ENCODE results near the gene ZNHIT1. TPM values are rescaled to one million over a fixed set of nuclear protein-coding genes. Genes with fewer than 3 reads are reported as not detected.

ZNHIT1 gene
- total RNA-seq, 2 donors from 2014 or later, result 57.6 to 57.8 TPM

DNA sequence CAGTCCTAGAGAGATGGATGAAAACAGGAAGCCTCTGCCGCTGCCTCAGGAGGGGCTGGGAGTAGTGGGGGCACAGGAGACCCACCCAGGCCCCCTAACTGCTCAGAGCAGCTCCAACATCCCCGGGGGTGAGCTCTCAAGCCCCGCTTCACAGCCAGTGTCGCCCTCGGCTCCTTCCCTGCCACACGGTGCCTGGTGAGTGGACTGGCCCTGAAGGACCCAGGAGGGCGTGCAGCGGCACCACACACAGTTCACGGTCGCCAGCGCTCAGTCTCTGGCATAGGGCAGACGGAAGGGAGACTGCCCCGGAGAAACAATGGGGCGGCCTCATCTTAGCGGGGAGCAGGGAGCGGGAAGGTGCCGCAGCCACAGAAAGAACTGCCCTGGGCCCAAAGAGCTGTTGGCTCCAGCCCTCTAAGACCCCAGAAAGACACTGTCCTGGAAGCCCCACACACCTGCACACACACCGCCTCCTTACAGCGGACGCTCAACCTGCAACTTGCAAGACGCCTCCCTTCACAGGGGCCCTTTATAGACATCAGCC lies 18.4 kb downstream of the ZNHIT1 start:
- DNase-seq (ENCODE audit: low spot score) (no peak), ATAC-seq (no peak)
- Mint-ChIP-seq H3K4me3 (no peak overlapping the region), H3K9me3 (no peaks in the 10 kb centered on the region), H3K27me3 (no peaks in the 10 kb centered on the region), H3K36me3 (no peaks in the 10 kb centered on the region), H3K27ac (no peak overlapping the region), H3K4me1 (ENCODE audit: low read depth in 2 of 2) (no peaks in the 10 kb centered on the region)

DNA sequence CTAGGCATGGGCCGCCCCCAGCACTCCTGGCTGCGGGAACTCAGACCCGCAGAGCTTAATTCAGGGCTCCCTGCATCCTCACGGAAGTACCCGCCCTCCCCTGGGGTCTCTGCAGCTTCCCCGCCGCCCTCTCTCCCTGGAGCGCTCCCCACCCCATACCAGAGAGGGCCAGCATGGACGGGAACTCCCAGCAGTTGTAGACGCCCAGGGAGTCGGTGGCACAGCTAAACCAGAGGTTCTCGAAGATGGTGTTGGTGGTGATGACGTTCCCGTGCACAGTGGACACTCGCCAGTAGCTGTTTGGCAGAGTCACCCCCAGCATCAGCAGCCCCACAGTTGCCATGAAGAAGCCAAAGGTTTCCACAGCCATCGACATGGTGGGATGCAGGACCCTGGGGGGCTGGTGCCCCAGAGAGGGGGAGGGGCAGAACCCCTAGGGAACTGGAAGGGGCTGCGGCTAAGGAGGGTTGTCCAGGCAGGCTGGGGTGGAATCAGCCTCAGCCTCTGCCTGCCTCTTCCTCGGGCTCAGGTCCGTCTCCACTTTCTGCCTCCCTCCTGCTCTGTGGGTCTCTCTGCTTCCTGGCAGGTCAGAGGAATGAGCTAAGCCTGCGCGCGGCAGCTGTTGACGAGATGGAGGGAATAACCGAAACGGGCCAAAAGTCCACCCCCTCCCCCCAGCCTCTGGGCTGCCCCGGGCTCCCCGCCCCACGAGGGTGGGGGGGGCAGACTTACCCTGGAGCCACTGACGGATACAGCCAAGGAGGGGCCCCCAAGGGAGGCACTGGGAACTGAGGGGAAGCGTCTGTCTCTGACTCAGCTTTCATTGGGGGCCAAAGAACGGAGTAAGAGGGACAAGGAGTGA lies 19.5 kb downstream of the ZNHIT1 start, which contains the start of gene CLDN15:
TSS of gene CLDN15 (minus strand) at position 597 of the 862 bp plus-strand sequence. CDS start at position 376, 221 bp downstream.
- Mint-ChIP-seq H3K27me3 (no peaks in the 10 kb centered on the region), H3K27ac (no peak within 1 kb of the TSS), H3K4me1 (ENCODE audit: low read depth in 2 of 2) (no peaks in the 10 kb centered on the region), H3K36me3 (no peaks in the 10 kb centered on the region), H3K4me3 (no peak within 1 kb of the TSS), H3K9me3 (no peaks in the 10 kb centered on the region)
- DNase-seq (ENCODE audit: low spot score) (no peak), ATAC-seq (no peak)

DNA sequence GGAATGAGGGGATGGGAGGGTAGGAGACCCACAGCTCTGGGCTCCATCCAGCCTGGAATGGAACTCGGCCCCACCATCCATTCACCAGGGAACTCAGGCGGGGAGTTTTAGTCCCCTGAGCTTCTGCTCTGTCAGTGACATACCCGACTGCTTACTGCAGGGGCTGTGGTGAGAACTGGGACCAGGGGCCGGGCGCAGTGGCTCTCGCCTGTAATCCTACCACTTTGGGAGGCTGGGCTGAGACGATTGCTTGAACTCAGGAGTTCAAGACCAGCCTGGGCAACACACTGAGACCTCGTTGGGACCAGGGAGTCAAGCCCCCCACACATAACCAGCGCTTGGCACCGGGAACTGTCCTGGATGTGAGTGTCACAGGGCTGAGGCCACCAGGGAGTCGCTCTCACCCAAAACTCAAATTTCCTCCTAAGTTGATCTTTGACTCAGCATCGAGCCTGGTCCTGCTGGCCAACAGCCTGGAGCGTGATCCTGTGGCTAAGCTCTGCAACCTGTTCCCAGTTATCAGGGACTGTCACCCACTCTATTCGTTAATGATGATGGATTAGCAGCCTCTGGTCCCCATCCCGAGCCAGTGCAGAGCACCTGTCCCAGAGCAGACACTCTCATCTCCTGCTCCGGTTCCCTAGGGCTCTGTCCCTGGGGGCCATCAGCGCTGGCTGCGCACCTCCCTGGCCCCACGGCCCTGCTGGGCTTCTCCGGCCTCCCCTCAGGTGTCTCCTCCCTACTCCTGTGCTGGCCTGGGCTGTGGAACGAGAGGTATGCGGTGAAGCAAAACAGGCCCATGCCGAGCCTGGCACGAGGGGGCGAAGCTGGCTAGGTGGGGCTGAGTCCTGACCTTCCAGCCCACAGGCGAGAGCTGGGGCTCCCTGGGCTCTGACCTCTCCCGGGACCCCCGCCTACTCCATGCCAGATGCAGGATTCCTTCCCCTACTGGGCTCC lies 20.5 kb downstream of the ZNHIT1 start:
- no peaks in the 10 kb centered on the region for H3K9me3 Mint-ChIP-seq
- H3K27ac Mint-ChIP-seq, result no peak overlapping the region
- H3K4me1 Mint-ChIP-seq (ENCODE audit: low read depth in 2 of 2), result peaks cover 1% of the 10 kb centered on the region in 2 donors
- DNase-seq (ENCODE audit: low spot score) (no peak), ATAC-seq (no peak)
- no peaks in the 10 kb centered on the region for H3K36me3 Mint-ChIP-seq
- H3K4me3 Mint-ChIP-seq, result no peak overlapping the region
- H3K27me3 Mint-ChIP-seq, result no peaks in the 10 kb centered on the region

DNA sequence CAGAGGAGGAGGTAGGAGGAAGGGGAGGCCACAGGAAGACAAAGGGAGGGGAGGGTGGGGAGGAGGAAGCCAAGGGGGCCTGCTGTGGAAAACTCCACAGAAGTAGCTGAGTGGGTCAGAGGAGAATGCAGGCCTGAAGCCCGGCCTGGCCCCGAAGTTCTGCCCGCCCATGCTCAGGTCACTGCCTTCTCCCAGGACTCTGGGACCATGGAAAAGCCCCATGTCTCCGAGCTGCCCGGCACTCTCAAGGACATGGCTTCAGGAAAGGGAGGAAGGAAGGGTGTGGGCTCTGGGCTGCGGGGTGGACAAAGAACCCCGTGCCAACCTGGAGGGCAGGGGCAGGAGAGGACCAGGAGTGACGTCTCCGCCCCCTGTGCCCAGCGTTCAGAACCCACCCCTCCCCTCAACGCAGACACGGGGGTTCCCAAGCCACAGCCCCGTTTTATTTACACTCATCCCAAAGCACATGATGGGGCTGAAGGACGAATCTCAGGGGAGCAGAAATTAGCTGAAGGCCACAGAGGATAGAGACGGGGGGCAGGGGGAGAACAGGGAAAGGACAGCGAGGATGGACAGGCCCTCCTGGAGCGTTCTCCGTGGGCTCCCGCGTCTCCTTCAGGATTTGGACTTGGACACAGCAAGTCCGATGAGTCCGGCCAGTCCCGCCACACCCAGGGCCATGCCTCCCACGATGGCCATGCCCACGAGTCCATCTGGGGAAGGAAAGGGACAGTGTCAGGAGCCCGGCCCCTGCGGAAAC lies 21.4 kb downstream of the ZNHIT1 start:
- peak; percentile 61 for DNase-seq (ENCODE audit: low spot score)
- H3K9me3 Mint-ChIP-seq, result no peaks in the 10 kb centered on the region
- H3K36me3 Mint-ChIP-seq, result no peaks in the 10 kb centered on the region
- ATAC-seq, result no peak
- no peaks in the 10 kb centered on the region for H3K27me3 Mint-ChIP-seq
- peaks cover 6 to 7% of the 10 kb centered on the region in 2 donors for H3K4me1 Mint-ChIP-seq (ENCODE audit: low read depth in 2 of 2)
- no peak overlapping the region for H3K27ac Mint-ChIP-seq
- no peak overlapping the region for H3K4me3 Mint-ChIP-seq

DNA sequence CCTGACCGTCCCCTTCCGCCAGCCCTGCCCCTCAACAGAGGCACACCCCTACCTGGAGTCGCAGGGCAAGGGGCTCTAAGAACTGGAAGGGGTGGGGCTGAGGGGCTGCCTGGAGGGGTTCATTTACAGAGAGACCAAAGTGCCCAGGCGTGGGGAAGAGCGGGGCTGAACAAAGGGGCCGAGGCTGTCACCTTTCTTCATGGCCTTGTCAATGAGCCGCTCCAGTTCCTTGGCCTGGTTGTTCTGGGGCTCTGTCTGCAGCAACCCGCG lies 21.9 kb downstream of the ZNHIT1 start:
- Mint-ChIP-seq H3K4me1 (ENCODE audit: low read depth in 2 of 2) (peaks cover 9 to 11% of the 10 kb centered on the region in 2 donors), H3K4me3 (no peak overlapping the region), H3K27me3 (no peaks in the 10 kb centered on the region), H3K27ac (no peak overlapping the region), H3K9me3 (no peaks in the 10 kb centered on the region), H3K36me3 (no peaks in the 10 kb centered on the region)
- ATAC-seq (no peak), DNase-seq (ENCODE audit: low spot score) (no peak)

DNA sequence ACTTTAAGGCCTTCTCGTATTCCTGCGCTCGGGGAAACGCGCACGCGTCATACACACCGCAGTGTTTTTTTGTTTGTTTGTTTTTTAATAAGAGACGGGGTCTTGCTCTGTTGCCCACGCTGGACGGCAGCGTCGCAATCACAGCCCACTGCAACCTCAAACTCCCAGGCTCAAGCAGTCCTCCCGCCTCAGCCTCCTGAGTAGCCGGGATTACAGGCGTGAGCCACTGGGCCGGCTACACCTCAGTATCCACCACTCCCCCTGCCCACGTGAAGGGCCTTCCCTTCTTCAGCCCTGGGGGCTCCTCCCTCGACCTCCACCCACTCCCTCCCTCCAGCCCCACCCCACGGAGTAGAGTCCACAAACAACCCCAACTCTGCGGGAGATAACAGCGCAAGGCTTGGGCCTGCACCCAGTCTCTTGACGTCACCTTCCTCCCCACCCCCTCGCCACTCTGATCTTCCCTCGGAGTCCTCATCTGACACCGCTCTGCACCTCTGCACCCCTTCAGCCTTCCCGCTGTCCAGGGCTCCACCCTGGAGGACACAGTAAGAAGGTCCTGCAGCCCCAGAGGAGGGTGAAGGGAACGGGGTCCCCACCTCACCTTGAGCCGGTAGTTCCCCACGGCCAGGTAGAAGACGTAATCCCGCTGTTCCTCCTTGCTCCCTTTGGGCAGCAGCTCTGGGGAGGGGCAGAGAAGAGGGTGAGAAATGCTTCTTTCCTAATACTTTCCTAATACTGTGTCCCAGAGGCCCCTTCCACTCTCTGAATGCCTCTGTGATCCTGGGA lies 22.5 kb downstream of the ZNHIT1 start:
- Mint-ChIP-seq H3K36me3 (no peaks in the 10 kb centered on the region), H3K27ac (no peak overlapping the region), H3K27me3 (no peaks in the 10 kb centered on the region), H3K4me1 (ENCODE audit: low read depth in 2 of 2) (peaks cover 14 to 17% of the 10 kb centered on the region in 2 donors), H3K4me3 (no peak overlapping the region), H3K9me3 (no peaks in the 10 kb centered on the region)
- DNase-seq (ENCODE audit: low spot score) (peak; percentile 10), ATAC-seq (no peak)

DNA sequence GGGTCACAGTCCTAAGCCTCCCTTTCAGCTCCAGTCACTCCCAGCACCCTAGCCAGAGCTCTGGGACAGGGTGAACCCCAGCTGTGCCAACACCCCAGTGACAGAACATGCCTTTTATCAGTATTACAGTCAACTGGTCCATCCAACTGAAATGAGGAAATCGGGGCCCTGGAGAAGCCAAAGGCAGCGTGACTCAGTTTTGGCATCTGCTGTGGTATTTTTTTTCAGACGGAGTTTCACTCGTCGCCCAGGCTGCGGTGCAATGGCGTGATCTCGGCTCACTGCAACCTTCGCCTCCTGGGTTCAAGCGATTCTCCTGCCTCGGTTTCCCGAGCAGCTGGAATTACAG lies 23.0 kb downstream of the ZNHIT1 start:
- peaks cover 14 to 21% of the 10 kb centered on the region in 2 donors for H3K4me1 Mint-ChIP-seq (ENCODE audit: low read depth in 2 of 2)
- no peaks in the 10 kb centered on the region for H3K36me3 Mint-ChIP-seq
- ATAC-seq (no peak), DNase-seq (ENCODE audit: low spot score) (no peak)
- no peaks in the 10 kb centered on the region for H3K27me3 Mint-ChIP-seq
- H3K9me3 Mint-ChIP-seq, result no peaks in the 10 kb centered on the region
- H3K4me3 Mint-ChIP-seq, result no peak overlapping the region
- no peak overlapping the region for H3K27ac Mint-ChIP-seq

DNA sequence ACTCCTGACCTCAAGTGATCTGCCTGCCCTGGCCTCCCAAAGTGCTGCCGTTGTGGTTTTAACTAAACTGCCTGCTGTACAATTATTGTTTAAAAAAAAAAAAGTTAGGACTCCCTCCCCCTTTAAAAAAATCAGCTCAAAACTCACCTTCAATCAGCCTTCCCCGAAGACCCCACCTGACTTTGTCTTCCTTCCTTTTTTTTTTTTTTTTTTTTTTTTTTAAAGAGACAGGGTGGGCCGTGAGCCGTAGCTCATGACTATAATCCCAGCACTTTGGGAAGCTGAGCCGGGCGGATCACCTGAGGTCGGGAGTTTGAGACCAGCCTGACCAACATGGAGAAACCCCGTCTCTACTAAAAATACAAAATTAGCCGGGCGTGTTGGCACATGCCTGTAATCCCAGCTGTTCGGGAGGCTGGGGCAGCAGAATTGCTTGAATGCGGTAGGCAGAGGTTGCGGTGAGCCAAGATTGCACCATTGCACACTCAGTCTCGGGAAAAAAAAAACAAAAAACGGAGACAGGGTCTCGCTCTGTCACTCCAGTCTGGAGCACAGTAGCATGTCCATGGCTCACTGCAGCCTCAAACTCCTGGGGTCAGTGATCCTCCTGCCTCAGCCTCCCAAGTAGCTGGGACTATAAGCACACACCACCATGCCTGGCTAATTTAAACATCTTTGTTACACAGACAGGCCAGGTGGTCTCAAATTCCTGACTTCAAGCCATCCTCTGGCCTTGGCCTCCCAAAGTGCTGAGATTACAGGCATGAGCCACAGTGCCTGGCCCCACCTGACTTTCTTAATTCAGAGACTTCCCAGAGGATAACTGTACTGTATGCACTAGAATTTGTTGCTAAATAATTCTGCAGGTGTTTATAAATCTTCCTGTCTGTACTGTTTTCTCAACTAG lies 23.7 kb downstream of the ZNHIT1 start:
- Mint-ChIP-seq H3K4me3 (no peak overlapping the region), H3K9me3 (no peaks in the 10 kb centered on the region), H3K27ac (no peak overlapping the region), H3K27me3 (no peaks in the 10 kb centered on the region), H3K36me3 (no peaks in the 10 kb centered on the region), H3K4me1 (ENCODE audit: low read depth in 2 of 2) (peaks cover 14 to 21% of the 10 kb centered on the region in 2 donors)
- no peak for ATAC-seq
- no peak for DNase-seq (ENCODE audit: low spot score)

DNA sequence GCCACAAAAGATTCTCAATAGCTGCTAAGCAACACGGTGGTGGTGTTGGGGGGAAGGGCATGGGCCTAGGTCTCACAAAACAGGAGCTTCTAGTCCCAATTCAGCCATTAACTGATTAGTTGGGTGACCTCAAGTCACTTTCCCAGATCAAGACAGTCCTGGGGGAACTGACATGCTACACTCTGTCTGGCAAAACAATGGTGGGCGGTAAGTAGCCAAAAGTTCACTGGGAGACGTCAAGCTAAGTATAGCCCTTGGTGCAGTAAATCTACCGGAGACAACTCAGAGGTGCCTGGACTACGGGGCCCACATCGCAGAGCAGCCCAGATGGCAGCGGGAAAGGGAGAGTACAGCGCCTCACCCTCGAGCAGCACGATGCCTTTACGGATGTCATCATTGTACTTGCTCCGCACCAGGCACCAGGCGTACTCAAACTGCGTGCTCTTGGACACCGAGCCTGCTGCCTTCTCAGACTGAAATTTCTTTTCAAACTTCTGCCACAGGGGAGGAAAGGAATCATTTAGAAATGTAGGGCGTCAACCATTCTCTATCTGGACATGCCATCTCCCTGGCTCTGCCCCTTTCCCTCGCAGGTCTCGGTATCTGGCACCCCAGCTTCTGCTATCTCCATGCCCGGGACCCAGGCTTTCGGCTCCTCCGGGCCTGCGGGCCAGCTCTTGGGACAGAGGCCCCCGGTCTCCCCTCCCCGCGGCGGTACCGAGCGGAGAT lies 25.8 kb downstream of the ZNHIT1 start:
- Mint-ChIP-seq H3K27me3 (no peaks in the 10 kb centered on the region), H3K27ac (peak overlapping the region; percentile 91 to 92), H3K4me3 (peak overlapping the region; percentile 98), H3K36me3 (peaks cover 5% of the 10 kb centered on the region), H3K9me3 (no peaks in the 10 kb centered on the region), H3K4me1 (ENCODE audit: low read depth in 2 of 2) (peaks cover 20 to 26% of the 10 kb centered on the region in 2 donors)
- DNase-seq (ENCODE audit: low spot score) (no peak), ATAC-seq (no peak)

DNA sequence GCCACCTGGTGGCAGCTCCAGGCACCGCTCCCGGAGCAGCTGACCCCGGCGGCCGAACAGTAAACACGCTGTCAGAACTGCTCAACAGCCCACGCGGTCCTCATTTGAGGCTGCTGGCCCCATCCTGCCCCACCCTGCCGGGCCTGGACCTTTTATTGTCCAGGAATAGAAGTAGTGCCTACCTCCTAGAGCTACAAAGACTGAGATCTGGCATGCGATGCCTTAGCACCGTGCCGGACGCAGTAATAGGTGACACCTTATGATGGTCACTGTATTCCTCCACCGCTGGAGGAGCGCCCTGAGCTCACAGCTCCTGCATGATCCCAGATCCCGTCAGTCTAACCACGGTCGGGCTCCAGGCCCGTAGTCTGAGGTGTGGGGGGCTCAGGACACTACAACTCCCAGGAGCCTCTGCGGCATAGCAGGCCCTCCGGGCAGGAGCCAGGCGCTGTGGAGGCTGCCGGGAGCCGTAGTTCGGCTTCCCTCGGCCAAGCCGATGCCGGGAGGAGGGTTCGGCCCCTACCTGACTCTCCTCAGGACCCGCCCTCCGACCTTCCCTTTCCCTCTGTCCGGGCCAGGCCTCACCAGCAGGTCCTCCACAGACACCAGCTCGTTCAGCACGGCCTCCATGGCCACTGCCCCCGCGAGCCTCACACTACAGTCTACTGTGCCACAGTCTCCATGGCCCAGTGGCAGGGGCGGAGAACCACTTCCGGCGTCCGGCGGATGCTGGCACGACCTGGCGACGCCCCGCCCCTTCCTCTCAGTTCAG lies 26.6 kb downstream of the ZNHIT1 start, which contains the start of gene FIS1:
TSS of gene FIS1 (minus strand) at position 707 of the 772 bp plus-strand sequence. CDS start at position 630, 77 bp downstream.
- peak; percentile 96 for DNase-seq (ENCODE audit: low spot score)
- H3K27me3 Mint-ChIP-seq, result no peaks in the 10 kb centered on the region
- H3K9me3 Mint-ChIP-seq, result no peaks in the 10 kb centered on the region
- peak within 1 kb of the TSS; percentile 91 to 92 for H3K27ac Mint-ChIP-seq
- ATAC-seq, result peak; percentile 98
- H3K4me3 Mint-ChIP-seq, result peak within 1 kb of the TSS; percentile 98
- peaks cover 5% of the 10 kb centered on the region for H3K36me3 Mint-ChIP-seq
- peaks cover 20 to 26% of the 10 kb centered on the region in 2 donors for H3K4me1 Mint-ChIP-seq (ENCODE audit: low read depth in 2 of 2)

DNA sequence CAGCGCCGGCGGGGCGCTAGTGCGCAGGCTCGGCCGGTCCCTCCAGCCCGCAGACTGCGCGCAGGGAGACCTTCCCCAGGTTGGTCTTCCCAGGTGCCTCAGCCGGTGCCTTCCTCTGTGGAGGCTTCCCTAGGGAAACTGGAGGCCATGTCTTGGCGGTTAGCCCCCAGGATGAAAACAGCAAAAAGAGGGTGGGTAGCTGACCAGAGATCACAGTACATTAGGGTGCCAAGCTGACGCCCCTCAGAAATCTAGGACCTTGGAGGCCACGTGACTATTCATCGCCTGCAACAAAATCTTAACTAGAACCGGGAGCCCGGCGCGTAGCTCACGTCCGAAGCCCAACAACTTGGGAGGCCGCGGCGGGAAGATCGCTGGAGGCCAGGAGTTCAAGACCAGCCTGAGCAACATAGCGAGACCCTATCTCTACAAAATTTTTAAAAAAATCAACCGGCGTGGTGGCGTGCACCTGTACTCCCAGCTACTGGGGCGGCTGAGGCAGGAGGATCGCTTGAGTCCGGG lies 27.2 kb downstream of the ZNHIT1 start:
- Mint-ChIP-seq H3K27ac (peak overlapping the region; percentile 91 to 92), H3K4me3 (peak overlapping the region; percentile 98), H3K9me3 (no peaks in the 10 kb centered on the region), H3K36me3 (peaks cover 10% of the 10 kb centered on the region), H3K4me1 (ENCODE audit: low read depth in 2 of 2) (peaks cover 24 to 30% of the 10 kb centered on the region in 2 donors), H3K27me3 (no peaks in the 10 kb centered on the region)
- DNase-seq (ENCODE audit: low spot score) (no peak), ATAC-seq (no peak)
